Stimulated activated CD8-positive, alpha-beta memory T cell treated with anti-CD3 and anti-CD28 coated beads, Interleukin-4, amount 100 ng/mL, for 48 hours (primary cell): ENCODE measurements around the gene RRP12.
"Not testable (repeated sequence)": the region's sequence is repeated elsewhere in the genome, so short reads cannot be mapped to it uniquely, and the experiment has no call there.

Experiments used
- DNase-seq: peaks from one replicate; pipeline ENCODE4 v3.0.0-alpha.2; 2020

The RRP12 gene, protein sequence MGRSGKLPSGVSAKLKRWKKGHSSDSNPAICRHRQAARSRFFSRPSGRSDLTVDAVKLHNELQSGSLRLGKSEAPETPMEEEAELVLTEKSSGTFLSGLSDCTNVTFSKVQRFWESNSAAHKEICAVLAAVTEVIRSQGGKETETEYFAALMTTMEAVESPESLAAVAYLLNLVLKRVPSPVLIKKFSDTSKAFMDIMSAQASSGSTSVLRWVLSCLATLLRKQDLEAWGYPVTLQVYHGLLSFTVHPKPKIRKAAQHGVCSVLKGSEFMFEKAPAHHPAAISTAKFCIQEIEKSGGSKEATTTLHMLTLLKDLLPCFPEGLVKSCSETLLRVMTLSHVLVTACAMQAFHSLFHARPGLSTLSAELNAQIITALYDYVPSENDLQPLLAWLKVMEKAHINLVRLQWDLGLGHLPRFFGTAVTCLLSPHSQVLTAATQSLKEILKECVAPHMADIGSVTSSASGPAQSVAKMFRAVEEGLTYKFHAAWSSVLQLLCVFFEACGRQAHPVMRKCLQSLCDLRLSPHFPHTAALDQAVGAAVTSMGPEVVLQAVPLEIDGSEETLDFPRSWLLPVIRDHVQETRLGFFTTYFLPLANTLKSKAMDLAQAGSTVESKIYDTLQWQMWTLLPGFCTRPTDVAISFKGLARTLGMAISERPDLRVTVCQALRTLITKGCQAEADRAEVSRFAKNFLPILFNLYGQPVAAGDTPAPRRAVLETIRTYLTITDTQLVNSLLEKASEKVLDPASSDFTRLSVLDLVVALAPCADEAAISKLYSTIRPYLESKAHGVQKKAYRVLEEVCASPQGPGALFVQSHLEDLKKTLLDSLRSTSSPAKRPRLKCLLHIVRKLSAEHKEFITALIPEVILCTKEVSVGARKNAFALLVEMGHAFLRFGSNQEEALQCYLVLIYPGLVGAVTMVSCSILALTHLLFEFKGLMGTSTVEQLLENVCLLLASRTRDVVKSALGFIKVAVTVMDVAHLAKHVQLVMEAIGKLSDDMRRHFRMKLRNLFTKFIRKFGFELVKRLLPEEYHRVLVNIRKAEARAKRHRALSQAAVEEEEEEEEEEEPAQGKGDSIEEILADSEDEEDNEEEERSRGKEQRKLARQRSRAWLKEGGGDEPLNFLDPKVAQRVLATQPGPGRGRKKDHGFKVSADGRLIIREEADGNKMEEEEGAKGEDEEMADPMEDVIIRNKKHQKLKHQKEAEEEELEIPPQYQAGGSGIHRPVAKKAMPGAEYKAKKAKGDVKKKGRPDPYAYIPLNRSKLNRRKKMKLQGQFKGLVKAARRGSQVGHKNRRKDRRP (N-terminal part only)

DNA sequence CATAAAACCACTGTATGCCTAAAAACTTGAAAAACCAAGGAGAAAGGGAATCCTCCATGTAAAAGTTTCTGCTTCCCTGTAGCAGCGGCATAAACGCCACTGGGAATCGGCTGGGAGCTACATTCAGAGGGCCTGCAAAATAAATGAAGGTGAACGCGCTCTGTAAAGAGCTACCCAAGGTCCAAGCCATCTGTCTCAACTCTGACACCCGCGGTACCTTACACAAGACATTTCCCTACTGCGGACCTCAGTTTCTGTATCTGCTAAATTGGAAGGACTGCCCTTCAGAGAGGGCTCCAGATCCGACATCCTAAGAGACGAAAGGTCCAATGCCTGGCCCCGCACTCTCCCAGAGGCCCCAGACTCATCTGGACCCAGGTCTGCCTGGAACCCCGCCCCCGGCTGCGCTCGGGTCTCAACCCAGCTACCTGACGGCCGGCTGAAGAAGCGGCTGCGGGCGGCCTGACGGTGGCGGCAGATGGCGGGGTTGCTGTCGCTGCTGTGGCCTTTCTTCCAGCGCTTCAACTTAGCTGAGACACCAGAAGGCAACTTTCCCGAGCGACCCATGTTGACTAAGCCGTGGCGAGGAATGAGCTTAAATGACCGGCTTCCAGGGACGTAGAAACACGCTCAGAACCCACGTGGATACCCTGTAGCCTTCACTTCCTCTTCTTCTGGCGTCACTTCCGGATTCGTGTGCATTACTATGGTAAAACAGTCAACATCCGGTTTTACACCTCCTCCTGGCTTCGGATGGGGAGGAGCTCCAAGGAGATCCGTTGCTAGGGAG lies at the start of gene RRP12:
Gene RRP12, minus strand, starts transcription at position 676 of the 790 bp plus-strand sequence. Its CDS starts 109 bp downstream, at position 567.
- peak; percentile 86 for DNase-seq

DNA sequence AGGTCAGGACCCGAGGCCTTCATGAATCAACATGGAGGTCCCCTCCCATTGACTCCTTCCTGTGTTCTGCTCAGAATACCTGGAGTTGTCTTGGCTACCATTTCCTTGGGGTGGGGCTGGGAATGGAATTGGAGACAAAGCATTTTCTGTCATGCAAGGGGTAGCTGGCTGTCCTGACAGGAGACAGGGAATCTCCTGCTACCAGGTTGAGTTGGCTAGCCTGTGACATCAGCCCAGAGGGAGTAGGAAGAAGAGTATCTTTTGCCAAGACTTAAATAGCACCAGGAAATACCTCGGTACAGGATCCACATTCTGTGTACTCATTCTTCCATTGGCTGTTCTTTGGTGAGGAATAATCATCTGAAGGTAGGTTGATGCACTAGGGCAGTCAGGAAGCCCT lies 49.7 kb upstream of the RRP12 start:
- no peak for DNase-seq

DNA sequence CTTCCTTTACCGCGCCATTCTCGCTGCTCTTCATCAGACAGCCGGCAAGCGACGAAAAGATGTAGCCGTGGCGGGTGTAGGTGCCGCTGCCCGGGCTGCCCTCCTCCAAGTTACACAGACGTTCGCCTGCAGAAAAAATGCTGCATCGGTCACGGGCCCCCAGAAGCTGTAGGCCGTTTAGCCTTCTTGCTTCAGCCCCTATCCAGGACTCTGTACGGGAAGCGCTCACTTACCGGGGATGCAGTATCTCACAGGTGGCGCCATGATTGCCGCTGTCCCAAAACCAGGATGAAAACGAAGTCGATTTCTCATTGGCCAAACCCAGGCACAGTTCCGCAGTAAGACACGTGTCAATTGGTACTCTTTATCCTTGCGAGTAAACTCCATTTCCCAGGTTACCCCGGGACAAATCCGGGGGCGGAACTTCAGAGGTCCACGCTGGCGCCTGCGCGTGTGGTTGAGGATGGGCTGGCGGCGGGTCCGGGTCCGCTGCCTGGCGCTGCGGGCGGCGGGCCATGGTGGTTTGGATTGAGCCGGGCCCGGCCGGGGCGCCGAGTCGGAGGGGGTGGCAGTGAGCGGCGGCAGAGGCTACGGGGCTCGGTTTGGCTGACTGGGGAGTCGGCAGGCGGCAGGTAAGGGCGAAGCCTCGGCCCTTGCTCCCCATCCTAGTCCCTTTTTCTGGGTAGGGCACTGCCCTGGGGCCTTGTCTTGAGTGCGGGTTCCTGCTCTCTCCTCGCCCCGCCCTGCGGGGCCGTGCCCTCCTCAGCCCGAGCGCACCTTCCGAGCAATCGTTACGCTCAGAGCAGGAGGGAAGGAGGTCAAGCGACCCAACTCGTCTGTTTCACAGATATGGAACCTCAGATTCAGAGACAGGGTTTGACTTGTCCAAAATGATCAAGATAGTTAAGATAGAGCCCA lies 44.8 kb upstream of the RRP12 start, which contains the start of the genes EXOSC1 and ZDHHC16:
Gene EXOSC1, minus strand, starts transcription at position 285 of the 918 bp plus-strand sequence. Its CDS starts 21 bp downstream, at position 264.
Gene ZDHHC16, plus strand, starts transcription at position 454 of the 918 bp plus-strand sequence. CDS start 5,501 bp downstream, outside the sequence.
- DNase-seq, result peak; percentile 93

DNA sequence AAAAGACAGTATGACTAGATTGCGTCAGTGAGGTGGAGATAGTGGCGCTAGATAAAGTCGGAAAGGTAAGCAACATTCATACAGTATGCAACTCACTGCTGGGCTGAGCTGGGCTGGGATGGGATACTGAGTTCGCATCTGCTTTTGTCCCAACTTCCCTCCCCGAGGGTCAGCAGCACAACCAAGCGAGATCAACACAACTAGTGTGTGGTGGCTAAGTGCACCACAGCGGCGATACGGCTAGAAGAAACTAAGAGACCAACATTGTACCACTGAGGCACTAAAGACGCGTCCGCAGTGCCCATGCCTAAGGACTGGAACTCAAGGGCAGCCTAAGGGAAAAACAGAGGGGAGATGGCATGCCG lies 44.2 kb upstream of the RRP12 start:
- DNase-seq, result no peak

DNA sequence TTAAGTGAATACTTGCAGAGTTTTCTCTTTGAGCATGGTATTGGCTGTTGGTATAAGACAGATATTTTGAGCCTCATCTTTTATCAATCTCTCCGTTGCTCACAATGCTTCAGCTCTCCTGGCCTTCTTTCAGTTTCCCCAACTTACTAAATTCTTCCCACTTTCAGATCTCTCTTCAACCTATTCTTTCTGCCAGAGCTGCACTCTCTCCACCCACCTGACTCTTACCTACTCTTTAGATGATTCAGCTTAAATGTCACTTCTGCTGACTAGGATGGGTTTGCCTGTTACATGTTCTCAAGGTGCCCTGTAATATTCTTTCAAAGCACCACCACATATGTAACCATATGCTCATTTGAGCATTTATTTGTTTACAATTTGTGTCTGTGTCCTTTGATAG lies 43.1 kb upstream of the RRP12 start:
- no peak for DNase-seq

DNA sequence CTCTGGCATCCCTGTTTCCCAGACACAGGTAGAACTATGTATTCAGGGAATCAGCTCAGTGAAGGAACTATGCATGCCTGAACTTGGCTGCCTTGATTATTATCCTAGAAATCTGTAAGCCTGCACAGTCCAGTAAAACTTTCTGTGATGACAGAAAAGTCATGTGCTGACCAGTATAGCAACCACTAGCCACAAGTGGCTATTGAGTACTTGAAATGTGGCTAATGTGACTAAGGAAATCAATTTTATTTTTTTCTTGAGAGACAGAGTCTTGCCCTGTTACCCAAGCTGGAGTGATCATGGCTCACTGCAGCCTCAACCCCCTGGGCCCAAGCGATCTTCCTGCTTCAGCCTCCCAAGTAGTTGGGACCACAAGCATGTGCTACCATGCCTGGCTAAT lies 41.1 kb upstream of the RRP12 start:
- DNase-seq, result no peak

DNA sequence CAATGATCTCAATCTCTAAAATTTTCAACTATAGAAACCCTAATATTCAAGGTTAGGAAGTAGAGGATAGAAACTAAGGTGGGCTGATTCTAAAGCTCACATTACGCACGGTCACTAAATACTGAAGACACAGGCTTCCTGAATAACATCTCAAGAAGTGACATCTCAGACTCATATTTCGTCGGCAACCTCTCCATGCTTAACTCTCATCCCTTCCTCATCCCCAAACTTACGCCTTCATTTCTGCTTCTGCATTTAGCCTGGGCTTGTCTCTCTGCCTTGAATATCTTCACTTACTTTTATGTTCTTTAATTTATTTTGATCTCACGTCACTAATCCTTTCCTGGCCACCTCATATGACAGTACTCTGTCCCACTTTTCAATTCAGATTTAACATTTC lies 34.1 kb upstream of the RRP12 start:
- no peak for DNase-seq

DNA sequence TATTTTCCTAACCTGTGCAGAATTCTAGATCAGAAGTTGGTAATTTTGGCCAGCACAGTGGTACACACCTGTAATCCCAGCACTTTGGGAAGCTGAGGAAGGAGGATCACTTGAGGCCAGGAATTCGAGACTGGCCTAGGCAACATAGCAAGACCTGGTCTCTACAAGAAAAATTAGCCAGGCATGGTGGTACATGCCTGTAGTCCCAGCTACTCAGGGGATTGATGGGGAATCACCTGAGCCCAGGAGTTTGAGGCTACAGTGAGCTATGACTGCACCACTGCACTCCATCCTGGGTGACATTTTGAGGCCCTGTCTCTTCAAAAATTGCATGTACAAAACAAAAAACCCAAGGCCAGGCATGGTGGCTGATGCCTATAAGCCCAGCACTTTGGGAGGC lies 33.4 kb upstream of the RRP12 start:
- no peak for DNase-seq

DNA sequence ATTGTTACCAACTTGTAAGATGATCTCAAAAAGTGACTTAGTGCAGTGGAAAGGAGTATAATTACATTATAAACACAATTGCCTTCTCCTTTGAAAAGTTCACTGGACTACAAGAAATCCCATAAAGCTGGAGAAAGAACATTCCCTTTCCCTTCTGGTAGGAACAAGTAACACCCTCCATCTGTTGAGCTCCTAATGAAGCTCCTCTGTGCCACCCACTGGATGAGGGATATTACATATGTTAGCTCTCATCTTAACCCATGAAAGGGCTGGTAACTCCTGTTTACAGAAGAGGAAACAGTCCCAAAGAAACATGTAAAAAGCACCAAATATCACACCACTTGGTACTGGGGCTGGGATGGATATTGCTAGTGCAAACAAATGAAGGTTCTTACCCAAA lies 32.9 kb upstream of the RRP12 start:
- DNase-seq, result no peak

DNA sequence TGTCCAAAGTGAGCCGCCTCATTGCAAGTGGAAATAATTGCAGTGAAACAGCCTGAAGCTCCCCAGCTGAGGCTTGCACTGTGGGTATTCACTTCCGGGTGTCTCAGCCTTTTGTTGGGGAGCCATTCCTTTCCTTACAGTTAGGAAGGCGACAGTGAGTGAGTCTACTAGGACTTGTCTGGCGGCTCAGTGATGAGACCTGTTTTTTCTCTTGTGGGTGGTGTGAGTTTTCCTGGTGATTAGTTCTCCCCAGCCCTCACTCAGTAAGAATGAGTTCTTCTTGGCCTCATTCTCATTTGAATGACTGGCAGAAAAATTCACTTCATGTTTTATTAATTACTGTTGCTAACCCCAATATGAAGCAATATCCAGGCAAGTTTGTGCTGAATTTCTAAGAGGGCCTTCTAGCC lies 27.4 kb upstream of the RRP12 start:
- DNase-seq, result no peak

DNA sequence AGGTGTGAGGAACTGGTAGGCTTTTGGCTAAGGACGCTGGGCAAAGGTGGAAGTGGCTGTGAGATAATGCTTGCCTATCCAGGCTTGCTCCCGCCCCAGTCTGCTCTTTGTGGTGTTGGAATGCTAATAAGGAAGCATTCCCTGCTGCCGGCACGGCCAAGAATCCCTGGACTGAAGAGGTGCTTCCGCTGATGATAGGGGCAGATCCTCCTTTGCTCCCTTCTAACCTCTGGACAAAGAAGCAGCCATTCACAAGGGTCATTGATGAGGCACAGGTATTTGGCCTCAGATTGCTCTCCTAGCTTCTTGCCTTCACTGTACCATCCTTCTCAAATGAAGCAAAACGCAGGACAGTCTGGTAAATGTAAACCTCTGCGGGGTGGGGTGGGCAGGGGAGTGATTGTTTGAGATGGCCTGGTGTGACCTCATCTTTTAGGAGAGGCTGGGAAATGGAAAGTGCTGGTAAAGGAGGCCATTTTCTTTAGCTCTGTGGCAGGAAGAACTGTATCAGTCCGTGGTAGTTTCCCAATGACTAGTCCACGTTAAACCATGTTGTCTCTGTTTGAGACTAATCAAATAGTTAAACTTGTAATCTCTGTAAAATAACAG lies 26.5 kb upstream of the RRP12 start:
- DNase-seq, result peak; percentile 58

DNA sequence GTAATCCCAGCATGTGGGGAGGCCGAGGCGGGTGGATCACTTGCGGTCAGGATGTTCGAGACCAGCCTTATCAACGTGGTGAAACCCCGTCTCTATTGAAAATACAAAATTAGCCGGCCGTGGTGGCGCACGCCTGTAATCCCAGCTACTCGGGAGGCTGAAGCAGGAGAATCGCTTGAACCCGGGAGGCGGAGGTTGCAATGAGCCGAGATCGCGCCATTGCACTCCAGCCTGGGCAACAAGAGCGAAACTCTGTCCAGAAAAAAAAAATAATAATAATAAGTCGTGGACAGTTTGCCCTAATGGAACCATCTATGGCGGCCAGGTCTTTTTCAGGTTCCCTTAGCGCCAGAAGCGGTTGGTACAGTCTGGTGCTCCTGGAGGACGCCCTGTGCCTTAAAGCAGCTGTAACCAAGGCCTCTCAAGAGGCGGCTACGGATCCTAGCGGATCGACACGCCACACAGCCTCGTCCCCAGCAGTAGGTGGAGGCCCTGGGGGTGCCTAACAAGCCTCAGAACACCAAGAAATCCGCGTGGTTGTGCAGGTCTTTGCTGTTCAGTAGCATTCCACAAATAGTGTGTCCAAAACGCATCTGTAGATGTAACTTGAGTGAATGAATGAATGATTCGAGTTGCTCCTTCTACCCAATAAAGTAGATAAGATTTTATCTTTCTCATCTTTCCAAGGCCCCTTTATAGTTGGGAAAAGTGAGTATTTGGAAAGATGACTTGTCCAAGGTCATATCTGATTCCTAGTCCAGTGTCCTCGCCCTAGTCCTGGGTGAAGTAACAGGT lies 25.8 kb upstream of the RRP12 start:
- no peak for DNase-seq

DNA sequence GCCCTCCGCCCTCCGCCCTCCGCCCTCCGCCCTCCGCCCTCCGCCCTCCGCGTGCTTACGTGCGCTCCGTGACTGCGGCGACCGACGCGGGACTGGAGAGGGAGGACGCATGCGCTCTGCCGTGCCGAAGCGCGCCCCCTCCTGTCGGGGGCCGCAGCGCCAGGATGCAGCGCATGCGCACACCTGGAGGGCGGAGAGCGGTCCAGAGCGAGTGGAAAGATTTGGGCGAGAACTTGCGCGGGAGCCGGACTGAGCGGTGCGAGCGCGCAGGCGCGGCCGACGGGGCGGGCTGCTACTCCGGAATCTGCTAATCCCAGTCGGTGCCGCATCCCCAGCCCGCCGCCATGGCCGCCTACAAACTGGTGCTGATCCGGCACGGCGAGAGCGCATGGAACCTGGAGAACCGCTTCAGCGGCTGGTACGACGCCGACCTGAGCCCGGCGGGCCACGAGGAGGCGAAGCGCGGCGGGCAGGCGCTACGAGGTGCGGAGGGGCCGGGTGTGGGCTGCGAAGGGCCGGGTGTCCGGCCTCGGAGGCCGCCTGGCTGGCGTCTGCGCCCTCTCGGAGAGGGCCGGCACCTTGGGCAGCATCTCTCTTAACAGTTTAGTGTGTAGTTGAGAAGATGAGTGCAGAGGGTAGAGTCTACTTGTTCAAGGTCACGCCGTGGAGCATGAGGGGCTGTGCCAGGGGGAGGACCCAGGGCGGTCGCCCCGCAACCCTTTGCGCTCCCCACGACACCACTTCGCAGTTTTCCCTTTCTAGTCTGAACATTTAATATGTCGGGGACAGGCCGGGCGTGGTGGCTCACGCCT lies 25.0 kb upstream of the RRP12 start, which contains the start of gene PGAM1:
Gene PGAM1, plus strand, starts transcription at position 228 of the 812 bp plus-strand sequence. Its CDS starts 117 bp downstream, at position 345.
- peak; percentile 95 for DNase-seq

DNA sequence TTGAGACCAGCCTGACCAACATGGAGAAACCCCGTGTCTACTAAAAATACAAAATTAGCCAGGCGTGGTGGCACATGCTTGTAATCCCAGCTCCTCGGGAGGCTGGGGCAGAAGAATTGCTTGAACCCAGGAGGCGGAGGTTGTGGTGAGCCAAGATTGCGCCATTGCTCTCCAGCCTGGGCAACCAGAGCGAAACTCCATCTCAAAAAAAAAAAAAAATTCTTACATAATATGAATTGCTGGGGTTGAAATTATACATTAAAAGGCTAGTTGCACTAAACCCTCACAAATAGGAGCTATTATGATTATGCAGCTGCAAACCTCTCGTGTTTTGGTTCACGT lies 22.6 kb upstream of the RRP12 start:
- not testable (repeated sequence) for DNase-seq

DNA sequence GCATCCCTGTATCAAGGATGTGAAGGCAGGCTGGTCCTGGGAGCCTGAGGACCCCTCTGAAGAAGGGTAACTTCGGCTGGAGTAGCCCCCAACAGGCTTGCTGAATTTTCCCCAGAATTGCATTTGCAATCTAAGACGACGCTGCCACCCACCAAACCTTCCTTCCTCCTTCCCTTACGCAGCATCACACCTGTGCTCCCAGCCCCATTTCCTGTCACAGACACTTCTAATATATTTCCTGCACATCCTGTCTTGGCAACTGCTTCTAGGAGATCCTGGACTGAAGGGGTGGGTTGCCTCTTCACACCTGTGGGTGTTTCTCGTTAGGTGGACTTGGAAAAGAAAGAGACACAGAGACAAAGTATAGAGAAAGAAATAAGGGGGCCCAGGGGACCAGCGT lies 15.4 kb upstream of the RRP12 start:
- DNase-seq, result no peak

DNA sequence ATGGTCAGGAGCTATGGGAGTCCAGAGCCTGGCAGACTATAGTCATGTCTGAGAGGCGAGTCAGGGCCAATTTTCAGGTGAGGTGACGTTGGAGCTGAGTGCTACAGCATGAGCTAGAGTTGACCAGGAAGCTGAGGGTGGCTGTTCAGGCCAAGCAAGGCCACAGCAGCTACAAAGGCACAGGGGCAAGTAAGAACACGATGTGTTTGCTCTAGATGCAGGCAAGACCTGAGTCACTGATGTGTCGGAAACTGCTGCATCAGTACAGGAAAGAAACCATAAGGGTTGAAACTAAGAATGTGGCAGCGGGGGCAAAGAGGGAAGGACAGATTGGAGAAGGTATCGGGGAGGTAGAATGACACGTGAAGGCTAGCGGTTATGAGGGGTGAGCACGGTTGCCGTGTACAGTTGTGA lies 11.8 kb upstream of the RRP12 start:
- peak; percentile 79 for DNase-seq

DNA sequence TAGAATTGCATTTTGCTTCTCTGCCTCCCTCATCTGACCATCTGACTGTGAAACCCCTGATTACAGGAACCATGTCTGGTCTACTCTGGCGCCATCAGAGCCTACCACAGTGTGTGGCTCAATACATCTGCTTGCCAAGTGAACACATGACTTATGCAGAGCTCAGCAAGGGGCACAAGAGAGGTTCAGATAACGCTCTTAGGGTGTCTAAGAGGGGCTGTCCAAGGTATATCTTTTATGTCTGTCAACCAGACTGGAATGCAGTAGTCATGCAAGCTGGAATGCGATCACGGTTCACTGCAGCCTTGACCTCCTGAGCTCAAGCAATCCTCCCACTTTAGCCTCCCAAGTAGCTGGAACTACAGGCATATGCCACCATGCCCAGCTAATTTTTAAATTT lies 10.3 kb upstream of the RRP12 start:
- DNase-seq, result no peak

DNA sequence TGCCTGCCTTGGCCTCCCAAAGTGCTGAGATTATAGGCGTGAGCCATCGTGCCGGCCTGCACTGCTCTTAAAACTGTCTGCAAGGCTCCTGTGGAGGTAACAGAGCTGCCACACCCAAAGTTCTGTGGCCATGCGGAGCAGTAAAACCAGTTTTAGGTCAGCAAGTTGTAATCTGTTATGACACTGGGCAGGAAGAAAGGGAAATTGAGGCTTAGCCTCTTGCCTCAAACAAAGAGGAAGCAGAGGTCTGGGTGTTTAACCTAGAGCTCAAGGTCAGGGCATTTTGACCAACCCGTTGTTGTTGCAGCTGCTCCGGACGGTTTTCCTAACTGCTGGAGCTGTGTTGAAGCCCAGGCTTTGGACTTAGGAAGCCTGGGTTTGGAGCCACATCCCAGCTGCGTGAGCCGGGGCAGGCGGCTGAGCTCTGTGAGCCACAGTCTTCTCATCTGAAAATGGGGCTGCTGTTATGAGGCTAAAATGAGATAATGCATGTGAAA lies 7.4 kb upstream of the RRP12 start:
- DNase-seq, result no peak

DNA sequence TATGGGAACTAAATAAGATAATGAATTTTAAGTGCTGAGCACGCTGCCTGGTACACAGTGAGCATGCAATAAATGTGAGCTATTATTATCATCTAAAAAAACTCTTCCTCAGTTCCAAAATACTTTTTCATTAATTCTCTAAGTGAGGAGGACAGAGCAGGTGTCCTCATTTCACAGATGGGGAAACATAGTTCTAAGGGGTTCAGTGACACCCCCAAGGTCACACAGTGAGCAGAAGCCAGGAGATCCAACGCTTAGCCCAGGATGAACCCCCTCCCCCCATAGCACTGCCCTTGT lies 6.8 kb upstream of the RRP12 start:
- DNase-seq, result no peak
